CD8-positive, alpha-beta memory T cell (primary cell): ENCODE measurements around the gene DNMBP. TPM values are rescaled to one million over a fixed set of nuclear protein-coding genes. Genes with fewer than 3 reads are reported as not detected.
"Not testable (repeated sequence)": the region's sequence is repeated elsewhere in the genome, so short reads cannot be mapped to it uniquely, and the experiment has no call there.

Experiments
- CTCF ChIA-PET: fragments of 350-600 bp; sonication (Branson Sonifier 250); formaldehyde crosslinking; loops from one replicate; lab custom pipeline; 2021; ENCODE audit warnings: antibody characterized with exemption; lab: Charles Lee
- POLR2A ChIA-PET: fragments of 350-600 bp; sonication (Branson Sonifier 250); formaldehyde crosslinking; loops from one replicate; lab custom pipeline; 2021; ENCODE audit warnings: antibody characterized with exemption; lab: Charles Lee
- DNase-seq, 5 donors: peaks; one replicate each; pipeline versions ENCODE4 v3.0.0 to v3.0.0-alpha.2; 2020 to 2022; ENCODE audit warnings: mixed read lengths in 1 of 5
- H3K27ac ChIP-seq: one replicate; pipeline ENCODE4 v1.7.0; 2013; ENCODE audit warnings: low read depth, mild to moderate bottlenecking, low read length, moderate library complexity
- H3K27me3 ChIP-seq: 2 replicates; pipeline ENCODE4 v1.7.0; 2013; ENCODE audit warnings: low read length, mild to moderate bottlenecking; ENCODE audit not compliant: insufficient read depth, poor library complexity, severe bottlenecking
- H3K36me3 ChIP-seq: 2 replicates; pipeline ENCODE4 v1.7.0; 2013; ENCODE audit warnings: mild to moderate bottlenecking, low read length, moderate library complexity; ENCODE audit not compliant: insufficient read depth
- H3K4me1 ChIP-seq: 2 replicates; pipeline ENCODE4 v1.7.0; 2013; ENCODE audit warnings: mild to moderate bottlenecking, low read length, moderate library complexity; ENCODE audit not compliant: insufficient read depth
- H3K4me3 ChIP-seq: 2 replicates; pipeline ENCODE4 v1.7.0; 2013; ENCODE audit warnings: mild to moderate bottlenecking, low read length
- H3K9me3 ChIP-seq: 2 replicates; pipeline ENCODE4 v1.7.0; 2013; ENCODE audit warnings: mild to moderate bottlenecking, low read length
- H3K27ac Mint-ChIP-seq, 8 donors: one replicate each; pipeline ENCODE4 v1.8.0; 2020 to 2021; ENCODE audit warnings: mixed read lengths in 8 of 8, mild to moderate bottlenecking in 6 of 8, inconsistent platforms in 3 of 8, moderate library complexity in 3 of 8
- H3K27me3 Mint-ChIP-seq, 2 donors: one replicate each; pipeline ENCODE4 v1.8.0; 2020 to 2021; ENCODE audit warnings: mixed read lengths in 2 of 2, mild to moderate bottlenecking in 1 of 2, moderate library complexity in 1 of 2
- H3K36me3 Mint-ChIP-seq, 3 donors: one replicate each; pipeline ENCODE4 v1.8.0; 2020 to 2021; ENCODE audit warnings: mixed read lengths in 3 of 3, inconsistent platforms in 1 of 3, mild to moderate bottlenecking in 1 of 3
- H3K4me1 Mint-ChIP-seq, 3 donors: one replicate each; pipeline ENCODE4 v1.8.0; 2020 to 2021; ENCODE audit warnings: mixed read lengths in 3 of 3, inconsistent platforms in 1 of 3, mild to moderate bottlenecking in 1 of 3
- H3K4me3 Mint-ChIP-seq, 7 donors: one replicate each; pipeline ENCODE4 v1.8.0; 2020 to 2021; ENCODE audit warnings: mixed read lengths in 7 of 7, mild to moderate bottlenecking in 6 of 7, moderate library complexity in 4 of 7, inconsistent platforms in 2 of 7
- H3K9me3 Mint-ChIP-seq, 5 donors: one replicate each; pipeline ENCODE4 v1.8.0; 2020 to 2022; ENCODE audit warnings: mixed read lengths in 5 of 5, mild to moderate bottlenecking in 3 of 5, moderate library complexity in 2 of 5, inconsistent platforms in 1 of 5
- polyA plus RNA-seq: library from polyadenylated mRNA; unstranded; fragments of 300-500 nt; fragmentation: Illumina TruSeq; gene quantifications from one replicate; pipeline ENCODE4 v1.2.3, GENCODE V29; 2021
- total RNA-seq, 2 experiments: library from RNA; stranded (reverse); gene quantifications; one replicate each; pipeline ENCODE4 v1.2.3, GENCODE V29; 2021

The DNMBP gene
- total and polyA plus RNA-seq, 3 experiments from 2014 or later, result 1.5 to 2.3 (median 2.0) TPM

DNA sequence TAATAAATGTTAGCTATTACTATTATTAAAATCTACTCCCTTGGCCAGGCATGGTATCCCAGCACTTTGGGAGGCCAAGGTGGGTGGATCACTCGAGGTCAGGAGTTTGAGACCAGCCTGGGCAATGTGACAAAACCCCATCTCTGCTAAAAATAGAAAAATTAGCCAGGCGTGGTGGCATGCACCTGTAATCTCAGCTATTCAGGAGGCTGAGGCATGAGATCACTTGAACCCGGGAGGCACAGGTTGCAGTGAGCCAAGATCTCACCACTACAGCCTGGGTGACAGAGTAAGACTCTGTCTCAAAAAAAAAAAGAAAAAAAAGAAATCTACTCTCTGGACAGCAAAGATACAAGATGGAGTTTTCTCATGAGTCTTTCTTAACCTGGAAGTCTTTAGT, 56.2 kb downstream of the DNMBP start:
- POLR2A ChIA-PET, H3K27me3 ChIP-seq, H3K27ac ChIP-seq, H3K4me1 ChIP-seq, H3K27me3 Mint-ChIP-seq, H3K4me3 ChIP-seq, DNase-seq, H3K9me3 ChIP-seq, H3K4me3 Mint-ChIP-seq, H3K27ac Mint-ChIP-seq, H3K4me1 Mint-ChIP-seq, H3K36me3 ChIP-seq, CTCF ChIA-PET: not testable (repeated sequence)
- Mint-ChIP-seq H3K9me3 (peaks cover 4 to 19% (median 16%) of the 10 kb centered on the region in 5 donors), H3K36me3 (peaks cover 17 to 50% (median 45%) of the 10 kb centered on the region in 3 donors)

DNA sequence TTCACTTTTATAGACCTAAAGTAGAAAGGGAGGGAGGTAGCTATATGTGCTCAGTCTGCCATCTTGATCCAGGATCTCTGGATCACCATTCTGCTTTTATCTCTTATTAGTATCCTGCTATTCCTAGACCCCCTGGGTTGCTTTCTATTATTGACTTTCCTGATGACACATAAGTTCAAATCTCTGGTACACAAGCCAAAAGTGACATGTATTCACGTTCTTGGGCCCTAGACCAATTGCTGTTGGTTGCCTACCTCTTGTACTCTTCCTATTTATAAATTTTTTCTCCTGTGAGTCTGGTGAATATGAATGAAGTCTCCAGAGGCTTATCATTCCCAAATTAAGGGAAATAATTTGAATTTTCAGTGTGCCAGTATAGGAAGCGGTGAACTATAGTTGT, 56.9 kb downstream of the DNMBP start:
- no peak overlapping the region for H3K4me3 Mint-ChIP-seq
- DNase-seq, result no peak
- ChIA-PET CTCF (no interaction called here), POLR2A (no interaction called here)
- Histone ChIP-seq H3K9me3 (no peaks in the 10 kb centered on the region), H3K4me3 (no peak overlapping the region), H3K36me3 (no peaks in the 10 kb centered on the region), H3K4me1 (no peaks in the 10 kb centered on the region), H3K27me3 (no peaks in the 10 kb centered on the region), H3K27ac (no peak overlapping the region)
- no peaks in the 10 kb centered on the region for H3K27me3 Mint-ChIP-seq
- no peaks in the 10 kb centered on the region for H3K4me1 Mint-ChIP-seq
- H3K9me3 Mint-ChIP-seq, result peaks cover 4 to 19% (median 16%) of the 10 kb centered on the region in 5 donors
- no peak overlapping the region for H3K27ac Mint-ChIP-seq
- H3K36me3 Mint-ChIP-seq, result peaks cover 17 to 52% (median 49%) of the 10 kb centered on the region in 3 donors

DNA sequence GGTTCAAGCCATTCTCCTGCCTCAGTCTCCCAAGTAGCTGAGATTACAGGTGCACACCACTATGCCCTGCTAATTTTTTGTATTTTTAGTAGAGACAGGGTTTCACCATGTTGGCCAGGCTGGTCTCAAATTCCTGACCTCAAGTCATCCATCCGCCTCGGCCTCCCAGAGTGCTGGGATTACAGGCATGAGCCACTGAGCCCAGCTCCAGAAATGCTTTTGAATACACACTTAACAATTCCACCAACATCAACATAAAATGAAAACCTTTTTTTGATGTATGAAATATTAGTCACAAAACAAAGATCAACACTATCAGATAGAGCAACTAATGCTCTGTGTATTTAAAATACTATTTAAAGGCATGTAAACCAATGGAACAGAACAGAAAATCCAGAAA, 63.7 kb downstream of the DNMBP start:
- H3K36me3 ChIP-seq, H3K4me1 Mint-ChIP-seq, H3K27ac ChIP-seq, CTCF ChIA-PET, H3K9me3 ChIP-seq, H3K9me3 Mint-ChIP-seq, DNase-seq, H3K27me3 Mint-ChIP-seq, POLR2A ChIA-PET, H3K4me1 ChIP-seq, H3K4me3 Mint-ChIP-seq, H3K27me3 ChIP-seq, H3K4me3 ChIP-seq: not testable (repeated sequence)
- peak overlapping the region in 1 of 8 donors; percentile 70 for H3K27ac Mint-ChIP-seq
- peaks cover 8 to 28% (median 14%) of the 10 kb centered on the region in 3 donors for H3K36me3 Mint-ChIP-seq

DNA sequence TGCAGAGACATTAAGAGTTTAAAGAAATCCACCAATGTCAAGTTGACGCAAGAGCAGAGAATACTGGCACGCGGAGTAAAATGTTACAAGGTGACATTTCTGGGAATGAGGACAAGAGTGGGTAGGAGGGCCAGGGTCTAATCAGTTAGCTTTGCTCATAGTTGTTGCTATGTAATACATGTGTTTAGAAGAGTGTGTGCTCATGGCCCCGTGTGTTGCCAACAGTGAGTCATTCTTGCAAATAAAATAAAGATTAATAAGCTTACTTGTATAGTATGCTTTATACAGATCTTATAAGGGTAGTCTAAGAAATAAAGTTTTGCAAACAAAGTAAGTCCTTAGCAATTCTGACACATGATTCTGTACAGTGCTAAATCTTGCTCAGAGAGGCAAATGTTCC, 64.5 kb downstream of the DNMBP start:
- Histone ChIP-seq H3K4me3 (no peak overlapping the region), H3K4me1 (no peaks in the 10 kb centered on the region), H3K36me3 (no peaks in the 10 kb centered on the region), H3K9me3 (no peaks in the 10 kb centered on the region), H3K27me3 (no peaks in the 10 kb centered on the region), H3K27ac (no peak overlapping the region)
- Mint-ChIP-seq H3K27ac (no peak overlapping the region), H3K9me3 (peaks cover 0 to 2% (median 2%) of the 10 kb centered on the region in 5 donors), H3K4me3 (no peak overlapping the region), H3K4me1 (no peaks in the 10 kb centered on the region), H3K27me3 (no peaks in the 10 kb centered on the region), H3K36me3 (peaks cover 5 to 20% (median 8%) of the 10 kb centered on the region in 3 donors)
- ChIA-PET CTCF (no interaction called here), POLR2A (no interaction called here)
- no peak for DNase-seq

DNA sequence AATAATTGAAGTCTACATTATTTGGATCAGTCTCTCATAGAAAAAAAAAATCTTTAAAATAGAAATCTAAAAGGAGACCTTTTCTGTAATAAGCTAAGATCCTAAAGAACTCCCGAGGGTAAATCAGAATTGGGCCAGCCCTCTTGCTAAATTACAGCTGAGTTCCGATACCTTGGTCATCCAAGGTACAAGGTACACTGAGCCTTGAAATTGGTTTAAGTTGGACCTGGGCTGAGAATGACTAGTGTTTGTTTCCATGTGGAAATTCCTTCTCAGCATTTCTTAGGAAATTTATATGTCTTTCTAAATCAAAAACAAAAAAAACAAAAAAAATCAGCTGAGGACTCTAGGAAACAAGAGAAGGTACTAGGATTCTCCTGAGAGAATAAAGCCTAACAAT, 64.9 kb downstream of the DNMBP start:
- Mint-ChIP-seq H3K4me1 (no peaks in the 10 kb centered on the region), H3K27me3 (no peaks in the 10 kb centered on the region), H3K27ac (no peak overlapping the region), H3K36me3 (peaks cover 3 to 16% (median 7%) of the 10 kb centered on the region in 3 donors), H3K4me3 (no peak overlapping the region), H3K9me3 (no peaks in the 10 kb centered on the region)
- no peak overlapping the region for H3K27ac ChIP-seq
- H3K4me1 ChIP-seq, result no peaks in the 10 kb centered on the region
- H3K27me3 ChIP-seq, result no peaks in the 10 kb centered on the region
- ChIA-PET CTCF (no interaction called here), POLR2A (no interaction called here)
- H3K36me3 ChIP-seq, result no peaks in the 10 kb centered on the region
- DNase-seq, result no peak
- no peaks in the 10 kb centered on the region for H3K9me3 ChIP-seq
- H3K4me3 ChIP-seq, result no peak overlapping the region

DNA sequence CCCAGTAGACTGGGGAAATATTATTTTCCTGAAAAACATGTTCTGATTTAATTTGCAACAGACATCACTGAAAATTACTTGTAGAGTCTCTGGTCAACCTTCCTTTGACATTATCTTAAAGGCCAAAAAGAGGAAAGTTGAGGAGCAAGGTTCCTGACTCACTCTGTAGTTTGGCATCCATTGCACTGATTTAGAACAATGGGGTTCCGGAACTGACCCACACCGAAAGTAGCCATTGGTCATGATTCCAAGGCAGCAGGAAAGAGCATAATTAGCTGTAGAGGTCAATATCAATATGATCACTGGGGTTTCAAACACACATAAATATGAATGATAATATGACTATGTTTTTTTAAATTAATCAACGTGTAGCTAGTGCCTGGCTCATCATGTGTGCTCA, 65.8 kb downstream of the DNMBP start:
- no peaks in the 10 kb centered on the region for H3K4me1 Mint-ChIP-seq
- no peak for DNase-seq
- Histone ChIP-seq H3K4me1 (no peaks in the 10 kb centered on the region), H3K36me3 (no peaks in the 10 kb centered on the region), H3K9me3 (no peaks in the 10 kb centered on the region), H3K4me3 (no peak overlapping the region), H3K27me3 (no peaks in the 10 kb centered on the region), H3K27ac (no peak overlapping the region)
- peaks cover 3 to 20% (median 7%) of the 10 kb centered on the region in 3 donors for H3K36me3 Mint-ChIP-seq
- H3K4me3 Mint-ChIP-seq, result no peak overlapping the region
- H3K9me3 Mint-ChIP-seq, result no peaks in the 10 kb centered on the region
- H3K27me3 Mint-ChIP-seq, result no peaks in the 10 kb centered on the region
- no peak overlapping the region for H3K27ac Mint-ChIP-seq
- POLR2A ChIA-PET, result no interaction called here
- CTCF ChIA-PET, result no interaction called here

DNA sequence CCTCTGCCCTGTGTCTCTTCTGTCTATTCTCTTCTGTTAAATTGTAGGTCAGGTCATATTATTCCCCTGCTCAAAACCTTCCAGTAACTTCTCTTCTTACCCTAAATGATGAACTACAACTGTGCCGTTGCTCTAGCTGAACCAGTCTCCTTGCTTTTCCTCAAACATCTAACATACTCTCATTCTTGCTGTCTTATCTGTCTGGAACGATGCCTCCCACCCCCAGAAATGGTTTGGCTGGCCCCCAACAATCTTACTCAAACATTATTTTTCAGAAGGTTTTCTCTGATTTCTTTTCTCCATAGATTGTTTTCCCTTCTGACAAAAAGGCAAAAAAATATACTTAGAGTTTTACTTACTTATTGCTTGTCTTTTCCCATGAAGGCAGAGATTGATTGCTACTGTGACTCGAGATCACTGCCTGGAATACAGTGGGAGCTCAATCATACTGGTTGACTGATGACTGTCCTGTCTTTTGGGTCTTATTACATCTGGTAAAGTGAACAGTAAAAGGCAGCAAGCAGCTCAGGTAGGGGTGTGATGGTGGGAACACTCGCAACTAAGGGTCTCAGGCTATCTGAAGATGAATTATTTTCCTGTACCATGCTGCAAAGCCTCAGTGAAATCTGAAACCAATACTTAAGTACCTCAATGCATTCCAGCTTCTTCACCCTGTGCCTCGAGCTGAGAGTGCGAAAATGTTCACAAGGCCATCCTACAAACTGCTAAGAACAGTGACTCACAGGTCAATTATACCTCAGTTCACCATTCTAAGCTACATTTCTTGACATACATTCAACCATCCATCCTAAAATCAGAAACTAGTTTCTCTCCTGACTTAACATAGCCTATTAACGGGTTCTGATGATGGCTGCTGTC, 67.6 kb downstream of the DNMBP start:
- Histone ChIP-seq H3K27me3 (no peaks in the 10 kb centered on the region), H3K4me1 (no peaks in the 10 kb centered on the region), H3K4me3 (no peak overlapping the region), H3K9me3 (no peaks in the 10 kb centered on the region), H3K36me3 (no peaks in the 10 kb centered on the region), H3K27ac (no peak overlapping the region)
- Mint-ChIP-seq H3K9me3 (no peaks in the 10 kb centered on the region), H3K4me1 (no peaks in the 10 kb centered on the region), H3K36me3 (peaks cover 5 to 16% (median 5%) of the 10 kb centered on the region in 3 donors), H3K27ac (no peak overlapping the region), H3K4me3 (no peak overlapping the region), H3K27me3 (no peaks in the 10 kb centered on the region)
- DNase-seq, result no peak
- ChIA-PET POLR2A (no interaction called here), CTCF (interaction anchor here (1.2 kb wide), 1 partner anchor 16 kb away, joined by 3 read pairs; no protein-coding TSS in a partner anchor)

DNA sequence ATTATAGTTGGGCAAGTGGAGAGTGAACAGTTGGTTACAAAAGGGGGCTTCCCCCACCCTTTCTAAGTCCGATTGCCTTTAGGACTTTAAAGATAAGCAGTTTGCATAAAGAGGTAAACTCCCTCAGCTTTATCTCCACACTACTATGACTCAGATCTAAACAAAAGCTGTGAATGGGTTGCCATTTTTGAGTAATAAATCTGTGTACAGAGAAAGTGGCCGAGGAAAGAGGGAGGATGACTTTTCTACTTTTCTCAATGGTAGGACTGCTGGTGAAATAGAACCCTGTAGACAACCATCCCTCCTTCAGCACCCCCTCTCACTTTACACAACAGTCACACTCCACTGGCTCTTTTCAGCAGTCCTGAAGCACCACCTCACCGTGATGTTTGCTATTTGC, 71.2 kb downstream of the DNMBP start:
- no peaks in the 10 kb centered on the region for H3K9me3 ChIP-seq
- CTCF ChIA-PET, result no interaction called here
- H3K27me3 ChIP-seq, result no peaks in the 10 kb centered on the region
- no peak overlapping the region for H3K4me3 Mint-ChIP-seq
- no peaks in the 10 kb centered on the region for H3K27me3 Mint-ChIP-seq
- no peaks in the 10 kb centered on the region for H3K9me3 Mint-ChIP-seq
- H3K27ac ChIP-seq, result no peak overlapping the region
- H3K27ac Mint-ChIP-seq, result peak overlapping the region in 1 of 8 donors; percentile 12
- POLR2A ChIA-PET, result no interaction called here
- H3K36me3 ChIP-seq, result no peaks in the 10 kb centered on the region
- DNase-seq, result no peak
- peaks cover 3 to 10% (median 6%) of the 10 kb centered on the region in 3 donors for H3K36me3 Mint-ChIP-seq
- H3K4me1 Mint-ChIP-seq, result no peaks in the 10 kb centered on the region
- no peaks in the 10 kb centered on the region for H3K4me1 ChIP-seq
- H3K4me3 ChIP-seq, result no peak overlapping the region
